Astrocyte (in vitro differentiated cells and primary cell): ENCODE data around the gene LRRC45. TPM values are rescaled to one million over a fixed set of nuclear protein-coding genes. Genes with fewer than 3 reads are reported as not detected.

Source experiments
- DNase-seq: peaks from one replicate; pipeline ENCODE4 v3.0.0-alpha.2; 2010; ENCODE audit warnings: low read depth
- FAIRE-seq: peaks from 2 replicates; lab custom pipeline; 2011; peaks lifted over from hg19 to GRCh38; lab: Jason Lieb, UNC
- H2AFZ ChIP-seq: 2 replicates; pipeline ENCODE4 v1.6.0; 2012; ENCODE audit warnings: low read depth, low read length, inconsistent platforms
- H3K27ac ChIP-seq: 2 replicates; pipeline ENCODE4 v1.5.1; 2011; ENCODE audit warnings: low read depth, low read length, inconsistent platforms
- H3K27me3 ChIP-seq: 2 replicates; pipeline ENCODE4 v1.6.0; 2011; ENCODE audit warnings: low read length, inconsistent platforms; ENCODE audit not compliant: insufficient read depth
- H3K36me3 ChIP-seq: 2 replicates; pipeline ENCODE4 v1.5.1; 2011; ENCODE audit warnings: low read length, inconsistent platforms; ENCODE audit not compliant: insufficient read depth
- H3K4me1 ChIP-seq: 2 replicates; pipeline ENCODE4 v1.5.1; 2011; ENCODE audit warnings: low read length, inconsistent platforms; ENCODE audit not compliant: insufficient read depth
- H3K4me2 ChIP-seq: 2 replicates; pipeline ENCODE4 v1.6.0; 2012; ENCODE audit warnings: low read length, inconsistent platforms
- H3K4me3 ChIP-seq: 2 replicates; pipeline ENCODE4 v1.5.1; 2011; ENCODE audit warnings: low read depth, mild to moderate bottlenecking, low read length, inconsistent platforms; ENCODE audit not compliant: insufficient read depth
- H3K79me2 ChIP-seq: 2 replicates; pipeline ENCODE4 v1.6.0; 2012; ENCODE audit warnings: mild to moderate bottlenecking, low read length, inconsistent platforms; ENCODE audit not compliant: insufficient read depth
- H3K9ac ChIP-seq: 2 replicates; pipeline ENCODE4 v1.6.0; 2012; ENCODE audit warnings: mild to moderate bottlenecking, low read length, inconsistent platforms
- H3K9me3 ChIP-seq: 2 replicates; pipeline ENCODE4 v1.5.1; 2012; ENCODE audit warnings: low read depth, mild to moderate bottlenecking, low read length, inconsistent platforms; ENCODE audit not compliant: insufficient read depth
- H4K20me1 ChIP-seq: 2 replicates; pipeline ENCODE4 v1.6.0; 2012; ENCODE audit warnings: low read length, inconsistent platforms; ENCODE audit not compliant: insufficient read depth
- H3K27ac Mint-ChIP-seq: one replicate; pipeline ENCODE4 v1.8.0; 2021; ENCODE audit warnings: mild to moderate bottlenecking, mixed read lengths; ENCODE audit not compliant: unreplicated experiment
- H3K27me3 Mint-ChIP-seq: one replicate; pipeline ENCODE4 v1.8.0; 2021; ENCODE audit warnings: low read depth, mixed read lengths; ENCODE audit not compliant: unreplicated experiment
- H3K36me3 Mint-ChIP-seq: one replicate; pipeline ENCODE4 v1.8.0; 2021; ENCODE audit warnings: low read depth, mixed read lengths; ENCODE audit not compliant: unreplicated experiment
- H3K4me1 Mint-ChIP-seq: one replicate; pipeline ENCODE4 v1.8.0; 2021; ENCODE audit warnings: low read depth, mixed read lengths; ENCODE audit not compliant: unreplicated experiment
- H3K4me3 Mint-ChIP-seq: one replicate; pipeline ENCODE4 v1.8.0; 2021; ENCODE audit warnings: mild to moderate bottlenecking, moderate library complexity, mixed read lengths; ENCODE audit not compliant: unreplicated experiment
- H3K9me3 Mint-ChIP-seq: one replicate; pipeline ENCODE4 v1.8.0; 2021; ENCODE audit warnings: mild to moderate bottlenecking, mixed read lengths; ENCODE audit not compliant: unreplicated experiment
- EZH2 ChIP-seq: IDR thresholded peaks from 2 replicates; pipeline ENCODE4 v1.6.1; 2012; ENCODE audit warnings: mild to moderate bottlenecking, low read length, inconsistent platforms; ENCODE audit not compliant: insufficient read depth
- total RNA-seq: library from RNA; stranded (reverse); gene quantifications from 2 replicates; pipeline ENCODE4 v1.2.1, GENCODE V29; 2021
- TF ChIP-seq, protein P1 (sequence below): IDR thresholded peaks from 2 replicates; pipeline ENCODE4 v1.5.1; 2011; ENCODE audit warnings: low read depth, mild to moderate bottlenecking, inconsistent platforms, low read length, moderate library complexity; ENCODE audit not compliant: insufficient read depth

LRRC45 gene
- total RNA-seq, 1 donor from 2014 or later, result 6.6 TPM

DNA sequence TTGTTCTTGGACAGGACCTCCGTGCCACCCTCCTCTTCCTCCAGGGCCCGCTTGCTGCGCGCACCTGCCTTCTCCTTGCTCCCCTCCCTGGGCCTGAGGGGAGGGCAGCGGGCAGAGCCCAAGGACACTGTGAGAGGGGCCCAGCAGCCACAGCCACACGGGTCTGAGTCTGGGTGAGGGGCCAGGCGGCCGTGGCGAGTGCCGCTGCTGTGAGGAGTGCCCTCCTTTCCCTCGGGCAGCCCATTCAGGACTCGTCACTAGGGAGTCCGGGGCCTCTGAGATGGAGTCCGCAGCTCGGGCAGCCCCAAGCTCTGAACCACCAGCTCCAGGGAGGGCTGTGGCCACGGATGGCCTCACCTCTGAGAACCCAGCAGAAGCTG, 36.9 kb downstream of the LRRC45 start:
- Mint-ChIP-seq H3K36me3 (peaks cover 3% of the 10 kb centered on the region), H3K27ac (no peak overlapping the region), H3K27me3 (no peaks in the 10 kb centered on the region), H3K9me3 (no peaks in the 10 kb centered on the region), H3K4me3 (no peak overlapping the region), H3K4me1 (no peaks in the 10 kb centered on the region)
- H3K79me2 ChIP-seq, result peaks cover 22% of the 10 kb centered on the region
- TF ChIP-seq, protein P1, sequence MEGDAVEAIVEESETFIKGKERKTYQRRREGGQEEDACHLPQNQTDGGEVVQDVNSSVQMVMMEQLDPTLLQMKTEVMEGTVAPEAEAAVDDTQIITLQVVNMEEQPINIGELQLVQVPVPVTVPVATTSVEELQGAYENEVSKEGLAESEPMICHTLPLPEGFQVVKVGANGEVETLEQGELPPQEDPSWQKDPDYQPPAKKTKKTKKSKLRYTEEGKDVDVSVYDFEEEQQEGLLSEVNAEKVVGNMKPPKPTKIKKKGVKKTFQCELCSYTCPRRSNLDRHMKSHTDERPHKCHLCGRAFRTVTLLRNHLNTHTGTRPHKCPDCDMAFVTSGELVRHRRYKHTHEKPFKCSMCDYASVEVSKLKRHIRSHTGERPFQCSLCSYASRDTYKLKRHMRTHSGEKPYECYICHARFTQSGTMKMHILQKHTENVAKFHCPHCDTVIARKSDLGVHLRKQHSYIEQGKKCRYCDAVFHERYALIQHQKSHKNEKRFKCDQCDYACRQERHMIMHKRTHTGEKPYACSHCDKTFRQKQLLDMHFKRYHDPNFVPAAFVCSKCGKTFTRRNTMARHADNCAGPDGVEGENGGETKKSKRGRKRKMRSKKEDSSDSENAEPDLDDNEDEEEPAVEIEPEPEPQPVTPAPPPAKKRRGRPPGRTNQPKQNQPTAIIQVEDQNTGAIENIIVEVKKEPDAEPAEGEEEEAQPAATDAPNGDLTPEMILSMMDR, result no peak
- TF ChIP-seq EZH2, result no peak
- H4K20me1 ChIP-seq, result peaks cover 57% of the 10 kb centered on the region
- FAIRE-seq, result no peak
- no peaks in the 10 kb centered on the region for H3K27me3 ChIP-seq
- H3K4me2 ChIP-seq, result no peak overlapping the region
- no peaks in the 10 kb centered on the region for H3K9me3 ChIP-seq
- no peak overlapping the region for H3K27ac ChIP-seq
- peaks cover 4% of the 10 kb centered on the region for H3K4me1 ChIP-seq
- H3K36me3 ChIP-seq, result peaks cover 5% of the 10 kb centered on the region
- H3K9ac ChIP-seq, result no peak overlapping the region
- DNase-seq, result no peak
- H2AFZ ChIP-seq, result no peak overlapping the region
- H3K4me3 ChIP-seq, result no peak overlapping the region

DNA sequence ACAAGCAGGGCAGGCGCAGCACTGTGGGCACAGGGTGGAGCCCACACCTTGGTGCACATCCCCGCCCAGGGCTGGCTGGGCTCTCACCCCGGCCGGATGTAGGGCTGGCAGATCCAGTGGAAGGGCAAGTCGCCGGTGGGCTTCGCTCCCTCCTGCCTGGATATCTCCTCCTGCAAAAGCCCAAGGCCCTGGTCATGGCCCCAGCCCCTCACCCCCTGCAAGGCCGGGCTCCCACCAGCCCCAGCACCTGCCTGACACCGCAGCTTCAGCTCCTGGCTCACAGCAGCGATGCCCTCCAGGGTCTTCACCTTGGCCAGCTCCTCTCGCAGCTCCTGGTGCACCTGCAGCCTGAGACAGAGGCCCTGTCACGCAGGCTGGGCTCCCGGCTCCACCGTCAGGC, 37.5 kb downstream of the LRRC45 start:
- Mint-ChIP-seq H3K4me1 (no peaks in the 10 kb centered on the region), H3K27ac (no peak overlapping the region), H3K4me3 (no peak overlapping the region), H3K9me3 (no peaks in the 10 kb centered on the region), H3K27me3 (no peaks in the 10 kb centered on the region), H3K36me3 (peaks cover 3% of the 10 kb centered on the region)
- FAIRE-seq (no peak), DNase-seq (no peak)
- Histone ChIP-seq H3K9me3 (no peaks in the 10 kb centered on the region), H3K27me3 (no peaks in the 10 kb centered on the region), H4K20me1 (peaks cover 54% of the 10 kb centered on the region), H3K27ac (no peak overlapping the region), H3K9ac (no peak overlapping the region), H2AFZ (no peak overlapping the region), H3K4me3 (no peak overlapping the region), H3K4me1 (peaks cover 7% of the 10 kb centered on the region), H3K79me2 (peaks cover 23% of the 10 kb centered on the region), H3K4me2 (no peak overlapping the region), H3K36me3 (peaks cover 5% of the 10 kb centered on the region)
- TF ChIP-seq EZH2, result no peak

DNA sequence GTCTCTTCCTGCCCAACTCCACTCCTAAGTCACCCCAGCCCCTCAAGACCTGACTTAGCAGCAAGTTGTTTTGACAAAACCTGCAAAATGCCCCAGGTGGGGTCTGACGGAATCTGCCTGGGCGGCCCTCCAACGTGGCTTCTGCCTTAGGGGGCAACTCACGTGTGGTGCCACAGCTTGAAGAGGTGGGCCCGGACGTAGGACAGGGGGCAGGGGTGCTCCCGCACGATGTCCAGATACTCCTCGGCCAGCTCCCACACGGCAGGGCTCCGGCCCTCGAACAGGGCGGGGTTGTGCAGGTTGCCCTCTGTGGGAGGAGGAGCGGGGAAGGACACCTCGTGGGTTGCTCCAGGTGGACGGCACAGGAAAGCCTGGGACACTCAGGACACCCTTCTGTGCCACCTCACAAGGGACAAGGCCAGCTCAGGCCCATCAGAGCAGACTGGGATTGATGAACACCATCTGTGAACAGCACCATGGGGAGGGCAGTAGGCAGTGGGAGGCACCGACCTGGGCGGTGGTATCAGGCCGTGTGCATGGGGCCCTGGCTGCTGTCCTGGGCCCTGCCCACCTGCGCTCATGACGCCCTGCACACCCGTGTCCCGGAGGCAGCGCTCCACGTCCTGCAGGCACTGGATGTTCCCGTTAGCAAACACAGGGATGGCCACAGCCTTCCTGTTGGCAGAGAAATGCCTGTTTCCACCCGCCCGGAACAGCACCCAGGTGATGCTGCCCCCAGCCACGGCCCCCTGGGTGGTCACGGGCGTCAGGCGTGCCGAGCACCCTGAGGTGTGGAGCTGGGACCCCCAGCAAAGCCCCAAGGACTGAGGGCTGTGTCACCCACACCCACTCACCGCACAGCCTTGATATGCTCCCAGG, 38.2 kb downstream of the LRRC45 start:
- Mint-ChIP-seq H3K27ac (no peak overlapping the region), H3K9me3 (no peaks in the 10 kb centered on the region), H3K27me3 (no peaks in the 10 kb centered on the region), H3K4me1 (no peaks in the 10 kb centered on the region), H3K4me3 (no peak overlapping the region), H3K36me3 (peaks cover 3% of the 10 kb centered on the region)
- no peak for DNase-seq
- H3K9ac ChIP-seq, result no peak overlapping the region
- H3K4me2 ChIP-seq, result no peak overlapping the region
- no peaks in the 10 kb centered on the region for H3K9me3 ChIP-seq
- H3K27me3 ChIP-seq, result no peaks in the 10 kb centered on the region
- H3K27ac ChIP-seq, result no peak overlapping the region
- H4K20me1 ChIP-seq, result peaks cover 48% of the 10 kb centered on the region
- TF ChIP-seq, protein P1, result no peak
- no peak for TF ChIP-seq EZH2
- peaks cover 12% of the 10 kb centered on the region for H3K4me1 ChIP-seq
- H3K4me3 ChIP-seq, result no peak overlapping the region
- no peak for FAIRE-seq
- peaks cover 29% of the 10 kb centered on the region for H3K79me2 ChIP-seq
- peaks cover 5% of the 10 kb centered on the region for H3K36me3 ChIP-seq
- no peak overlapping the region for H2AFZ ChIP-seq
